Neural cell (in vitro differentiated cells): Measurements from ENCODE around the gene COL8A1.

ENCODE experiments used
- CTCF ChIP-seq: fragments of 450-650 bp; IDR thresholded peaks from 2 replicates; pipeline ENCODE4 v1.5.1; 2014; ENCODE audit warnings: antibody characterized with exemption, mild to moderate bottlenecking, moderate library complexity; ENCODE audit not compliant: poor library complexity, severe bottlenecking
- EP300 ChIP-seq: fragments of 450-650 bp; conservative IDR thresholded peaks from 2 replicates; pipeline ENCODE4 v1.6.1; 2014; ENCODE audit warnings: antibody characterized with exemption, mild to moderate bottlenecking, moderate library complexity; ENCODE audit not compliant: poor library complexity, severe bottlenecking
- EZH2 ChIP-seq: fragments of 200-600, 300-800 bp; shearing (Covaris generic), sonication (generic); IDR thresholded peaks from 2 replicates; pipeline ENCODE4 v1.6.1; 2014; ENCODE audit warnings: antibody characterized with exemption, low read length, borderline replicate concordance, mild to moderate bottlenecking; ENCODE audit not compliant: insufficient read depth, poor library complexity, severe bottlenecking
- POLR2AphosphoS5 ChIP-seq: IDR thresholded peaks from 2 replicates; pipeline ENCODE4 v1.6.1; 2012
- RAD21 ChIP-seq: fragments of 450-650 bp; conservative IDR thresholded peaks from 2 replicates; pipeline ENCODE4 v1.6.1; 2014; ENCODE audit warnings: antibody characterized with exemption, mild to moderate bottlenecking, moderate library complexity
- REST ChIP-seq: IDR thresholded peaks from 2 replicates; pipeline ENCODE4 v1.6.1; 2012; ENCODE audit warnings: borderline replicate concordance
- SMC3 ChIP-seq: fragments of 450-650 bp; conservative IDR thresholded peaks from 2 replicates; pipeline ENCODE4 v1.6.1; 2014; ENCODE audit warnings: antibody characterized with exemption, mild to moderate bottlenecking, moderate library complexity; ENCODE audit not compliant: poor library complexity
- TAF1 ChIP-seq: IDR thresholded peaks from 2 replicates; pipeline ENCODE4 v1.6.1; 2012; ENCODE audit warnings: low read depth

- no peak for TF ChIP-seq POLR2AphosphoS5
- no peak for TF ChIP-seq CTCF
- TF ChIP-seq TAF1, result no peak
- TF ChIP-seq RAD21, result no peak
- no peak for TF ChIP-seq EP300
- no peak for TF ChIP-seq EZH2
- TF ChIP-seq REST, result no peak
- TF ChIP-seq SMC3, result no peak
Measured at GRCh38 chr3:99730870-99731269, 92.5 kb downstream of the COL8A1 start.
